Caco-2 (cell line): ENCODE data around the gene DMBT1. TPM values are rescaled to one million over a fixed set of nuclear protein-coding genes. Genes with fewer than 3 reads are reported as not detected.
"Not testable (repeated sequence)": the region's sequence is repeated elsewhere in the genome, so short reads cannot be mapped to it uniquely, and the experiment has no call there.

Source experiments
- BruUV-seq: library from RNA; stranded (reverse); fragments of 400-500 nt; replicated peaks from 2 replicates; lab custom pipeline; 2021; lab: Mats Ljungman, UMichigan
- CTCF ChIA-PET: fragments of 300-600 bp; sonication (Branson Sonifier 250); formaldehyde crosslinking; loops from one replicate; lab custom pipeline; 2022; ENCODE audit warnings: antibody characterized with exemption; lab: Charles Lee
- POLR2A ChIA-PET: fragments of 300-600 bp; sonication (Branson Sonifier 250); formaldehyde crosslinking; loops from one replicate; lab custom pipeline; 2022; ENCODE audit warnings: antibody characterized with exemption; lab: Charles Lee
- DNase-seq, 2 experiments: peaks; one replicate each; pipeline versions ENCODE4 v3.0.0 to v3.0.0-alpha.2; 2020 to 2022
- H3K27me3 ChIP-seq: replicated peaks from 2 replicates; pipeline ENCODE4 v1.6.0; 2011; ENCODE audit warnings: low read length; ENCODE audit not compliant: control insufficient read depth, insufficient read depth
- H3K36me3 ChIP-seq: 2 replicates; pipeline ENCODE4 v1.5.1; 2011; ENCODE audit warnings: low read length; ENCODE audit not compliant: control insufficient read depth, insufficient read depth
- H3K4me1 ChIP-seq: fragments of 250-450 bp; sonication (Bioruptor Pico); 2 replicates; pipeline ENCODE4 v1.5.1; 2020; ENCODE audit warnings: mild to moderate bottlenecking
- H3K4me3 ChIP-seq: 2 replicates; pipeline ENCODE4 v1.5.1; 2011; ENCODE audit warnings: low read depth, mild to moderate bottlenecking, control low read depth, low read length
- H3K9me3 ChIP-seq: fragments of 250-450 bp; sonication (Bioruptor Pico); 2 replicates; pipeline ENCODE4 v1.5.1; 2020; ENCODE audit warnings: mild to moderate bottlenecking, moderate library complexity
- H3K27ac Mint-ChIP-seq: one replicate; pipeline ENCODE4 v1.8.0; 2022; ENCODE audit warnings: mixed read lengths; ENCODE audit not compliant: unreplicated experiment
- H3K27me3 Mint-ChIP-seq: one replicate; pipeline ENCODE4 v1.8.0; 2022; ENCODE audit warnings: mixed read lengths; ENCODE audit not compliant: insufficient read depth, unreplicated experiment
- H3K36me3 Mint-ChIP-seq: one replicate; pipeline ENCODE4 v1.8.0; 2022; ENCODE audit warnings: mild to moderate bottlenecking, mixed read lengths; ENCODE audit not compliant: insufficient read depth, unreplicated experiment
- H3K4me1 Mint-ChIP-seq: one replicate; pipeline ENCODE4 v1.8.0; 2022; ENCODE audit warnings: low read depth, mixed read lengths; ENCODE audit not compliant: unreplicated experiment
- H3K4me3 Mint-ChIP-seq: one replicate; pipeline ENCODE4 v1.8.0; 2022; ENCODE audit warnings: mild to moderate bottlenecking, moderate library complexity, mixed read lengths; ENCODE audit not compliant: unreplicated experiment
- H3K9me3 Mint-ChIP-seq: one replicate; pipeline ENCODE4 v1.8.0; 2022; ENCODE audit warnings: mixed read lengths; ENCODE audit not compliant: unreplicated experiment
- intact Hi-C: fragments of 100-400 bp; cut with micrococcal nuclease; formaldehyde crosslinking; loops from one replicate; pipeline ENCODE4 v1.10.0; 2022; ENCODE audit not compliant: unreplicated experiment
- total RNA-seq: library from RNA; stranded (reverse); gene quantifications from 2 replicates; pipeline ENCODE4 v1.2.3, GENCODE V29; 2022
- TF ChIP-seq, protein P1 (sequence below), 2 experiments: fragments of 200-600 bp in 1 of 2; IDR thresholded peaks; 1 replicate in 1 of 2; 2 replicates in 1 of 2; pipeline versions ENCODE4 v1.5.1 to v1.8.0; 2011 to 2022; ENCODE audit warnings: antibody characterized with exemption in 1 of 2, control low read depth in 1 of 2, inconsistent platforms in 1 of 2, low read depth in 1 of 2, low read length in 1 of 2, mild to moderate bottlenecking in 1 of 2, moderate library complexity in 1 of 2; ENCODE audit not compliant: insufficient read depth in 1 of 2, severe bottlenecking in 1 of 2, unreplicated experiment in 1 of 2

Gene DMBT1
- total RNA-seq, 1 experiment from 2014 or later: not detected

DNA sequence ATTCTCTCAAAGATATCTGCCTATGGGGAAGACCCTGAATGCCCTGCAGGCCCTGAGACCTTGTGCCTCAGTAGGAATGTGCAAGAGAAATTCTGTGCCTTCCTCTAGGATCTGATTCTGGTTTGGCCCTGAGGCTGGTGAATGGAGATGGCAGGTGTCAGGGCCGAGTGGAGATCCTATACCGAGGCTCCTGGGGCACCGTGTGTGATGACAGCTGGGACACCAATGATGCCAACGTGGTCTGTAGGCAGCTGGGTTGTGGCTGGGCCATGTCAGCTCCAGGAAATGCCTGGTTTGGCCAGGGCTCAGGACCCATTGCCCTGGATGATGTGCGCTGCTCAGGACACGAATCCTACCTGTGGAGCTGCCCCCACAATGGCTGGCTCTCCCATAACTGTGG is 15.7 kb downstream of the DMBT1 start:
- BruUV-seq: no TSS peak
- ChIA-PET CTCF (no interaction called here), POLR2A (no interaction called here)
- H3K4me1 Mint-ChIP-seq: no peaks in the 10 kb centered on the region
- H3K4me3 Mint-ChIP-seq: no peak overlapping the region
- DNase-seq: no peak
- H3K27me3 ChIP-seq: no peaks in the 10 kb centered on the region; the same call in 1 of the 2 replicates
- peaks cover 5% of the 10 kb centered on the region for H3K27me3 Mint-ChIP-seq
- H3K4me1 ChIP-seq: no peaks in the 10 kb centered on the region
- no peaks in the 10 kb centered on the region for H3K9me3 Mint-ChIP-seq
- no peaks in the 10 kb centered on the region for H3K36me3 Mint-ChIP-seq
- no peaks in the 10 kb centered on the region for H3K36me3 ChIP-seq
- H3K27ac Mint-ChIP-seq: no peak overlapping the region
- TF ChIP-seq, protein P1, sequence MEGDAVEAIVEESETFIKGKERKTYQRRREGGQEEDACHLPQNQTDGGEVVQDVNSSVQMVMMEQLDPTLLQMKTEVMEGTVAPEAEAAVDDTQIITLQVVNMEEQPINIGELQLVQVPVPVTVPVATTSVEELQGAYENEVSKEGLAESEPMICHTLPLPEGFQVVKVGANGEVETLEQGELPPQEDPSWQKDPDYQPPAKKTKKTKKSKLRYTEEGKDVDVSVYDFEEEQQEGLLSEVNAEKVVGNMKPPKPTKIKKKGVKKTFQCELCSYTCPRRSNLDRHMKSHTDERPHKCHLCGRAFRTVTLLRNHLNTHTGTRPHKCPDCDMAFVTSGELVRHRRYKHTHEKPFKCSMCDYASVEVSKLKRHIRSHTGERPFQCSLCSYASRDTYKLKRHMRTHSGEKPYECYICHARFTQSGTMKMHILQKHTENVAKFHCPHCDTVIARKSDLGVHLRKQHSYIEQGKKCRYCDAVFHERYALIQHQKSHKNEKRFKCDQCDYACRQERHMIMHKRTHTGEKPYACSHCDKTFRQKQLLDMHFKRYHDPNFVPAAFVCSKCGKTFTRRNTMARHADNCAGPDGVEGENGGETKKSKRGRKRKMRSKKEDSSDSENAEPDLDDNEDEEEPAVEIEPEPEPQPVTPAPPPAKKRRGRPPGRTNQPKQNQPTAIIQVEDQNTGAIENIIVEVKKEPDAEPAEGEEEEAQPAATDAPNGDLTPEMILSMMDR (IDR thresholded peaks at IDR 0.05; ENCODE audit: insufficient read depth in 1 of 2, low read depth in 1 of 2, low read length in 1 of 2, severe bottlenecking in 1 of 2, unreplicated experiment in 1 of 2): no peak
- intact Hi-C loops: no loop called here
- no peak overlapping the region for H3K4me3 ChIP-seq
- H3K9me3 ChIP-seq: no peaks in the 10 kb centered on the region

DNA sequence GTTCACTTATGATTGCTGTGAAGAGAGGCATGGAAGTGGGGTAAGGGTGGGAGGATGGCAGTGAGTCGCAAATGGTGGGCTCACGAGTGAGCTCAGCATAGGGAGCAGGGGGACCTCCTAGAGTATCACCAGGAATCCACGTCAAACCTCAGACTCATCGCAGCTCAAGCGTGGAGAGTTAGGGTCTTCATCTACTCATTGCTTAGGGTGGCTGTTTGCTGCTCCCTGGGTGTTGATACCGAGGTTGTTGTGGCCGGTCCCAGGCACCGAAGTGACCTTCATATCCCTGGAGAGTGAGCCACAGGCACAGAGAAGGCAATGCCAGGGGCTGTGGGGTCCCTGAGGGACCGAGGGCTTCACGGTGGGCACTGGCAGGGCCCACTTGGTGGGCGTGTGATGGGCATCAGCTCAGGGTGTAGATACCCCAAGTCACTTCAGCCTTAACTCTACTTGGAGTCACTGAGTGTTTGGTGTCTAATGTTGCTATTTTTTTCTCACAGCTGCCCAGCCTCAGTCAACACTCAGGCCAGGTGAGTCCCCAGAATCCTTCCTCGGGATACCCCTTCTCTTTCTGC is 16.8 kb downstream of the DMBT1 start:
- TF ChIP-seq, protein P1 (IDR thresholded peaks at IDR 0.05; ENCODE audit: insufficient read depth in 1 of 2, low read depth in 1 of 2, low read length in 1 of 2, severe bottlenecking in 1 of 2, unreplicated experiment in 1 of 2): no peak
- Histone ChIP-seq H3K27me3 (no peaks in the 10 kb centered on the region; the same call in 1 of the 2 replicates), H3K36me3 (no peaks in the 10 kb centered on the region), H3K9me3 (no peaks in the 10 kb centered on the region), H3K4me3 (no peak overlapping the region), H3K4me1 (no peaks in the 10 kb centered on the region)
- Mint-ChIP-seq H3K4me3 (no peak overlapping the region), H3K27me3 (peaks cover 5% of the 10 kb centered on the region), H3K27ac (no peak overlapping the region), H3K36me3 (no peaks in the 10 kb centered on the region), H3K4me1 (no peaks in the 10 kb centered on the region), H3K9me3 (no peaks in the 10 kb centered on the region)
- ChIA-PET POLR2A (no interaction called here), CTCF (no interaction called here)
- DNase-seq: no peak
- intact Hi-C loops: no loop called here
- BruUV-seq: no TSS peak

DNA sequence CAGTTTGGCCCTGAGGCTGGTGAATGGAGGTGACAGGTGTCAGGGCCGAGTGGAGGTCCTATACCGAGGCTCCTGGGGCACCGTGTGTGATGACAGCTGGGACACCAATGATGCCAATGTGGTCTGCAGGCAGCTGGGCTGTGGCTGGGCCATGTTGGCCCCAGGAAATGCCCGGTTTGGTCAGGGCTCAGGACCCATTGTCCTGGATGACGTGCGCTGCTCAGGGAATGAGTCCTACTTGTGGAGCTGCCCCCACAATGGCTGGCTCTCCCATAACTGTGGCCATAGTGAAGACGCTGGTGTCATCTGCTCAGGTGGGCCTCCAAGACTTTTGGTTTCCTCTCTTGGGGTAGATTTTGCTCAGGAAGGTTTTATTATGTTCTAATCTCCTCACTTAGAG is 25.5 kb downstream of the DMBT1 start:
- H3K27me3 Mint-ChIP-seq, DNase-seq, intact Hi-C loops, H3K9me3 Mint-ChIP-seq, CTCF ChIA-PET, BruUV-seq, H3K9me3 ChIP-seq, H3K36me3 ChIP-seq, H3K27me3 ChIP-seq, H3K4me3 ChIP-seq, POLR2A ChIA-PET, H3K4me3 Mint-ChIP-seq, H3K36me3 Mint-ChIP-seq, H3K27ac Mint-ChIP-seq, H3K4me1 Mint-ChIP-seq, H3K4me1 ChIP-seq: not testable (repeated sequence)
